CD4-positive, alpha-beta memory T cell (primary cell): ENCODE measurements around the gene EPN3. TPM values are rescaled to one million over a fixed set of nuclear protein-coding genes. Genes with fewer than 3 reads are reported as not detected.

Source experiments
- CTCF ChIA-PET: fragments of 350-600 bp; sonication (Branson Sonifier 250); formaldehyde crosslinking; loops from one replicate; lab custom pipeline; 2021; ENCODE audit warnings: inconsistent platforms; ENCODE audit not compliant: partially characterized antibody; lab: Charles Lee
- POLR2A ChIA-PET: fragments of 350-600 bp; sonication (Branson Sonifier 250); formaldehyde crosslinking; loops from one replicate; lab custom pipeline; 2021; ENCODE audit not compliant: partially characterized antibody; lab: Charles Lee
- DNase-seq, 5 donors: peaks; one replicate each; pipeline versions ENCODE4 v3.0.0 to v3.0.0-alpha.2; 2020 to 2022; ENCODE audit warnings: mixed read lengths in 1 of 5
- H3K27ac ChIP-seq: one replicate; pipeline ENCODE4 v1.7.0; 2013; ENCODE audit warnings: low read depth, low read length
- H3K27me3 ChIP-seq: 2 replicates; pipeline ENCODE4 v1.7.0; 2013; ENCODE audit warnings: mild to moderate bottlenecking, low read length, moderate library complexity; ENCODE audit not compliant: insufficient read depth
- H3K36me3 ChIP-seq: 2 replicates; pipeline ENCODE4 v1.7.0; 2013; ENCODE audit warnings: mild to moderate bottlenecking, low read length, moderate library complexity; ENCODE audit not compliant: insufficient read depth
- H3K4me1 ChIP-seq: 2 replicates; pipeline ENCODE4 v1.7.0; 2013; ENCODE audit warnings: mild to moderate bottlenecking, low read length, moderate library complexity; ENCODE audit not compliant: insufficient read depth
- H3K4me3 ChIP-seq, 2 donors: one replicate each; pipeline ENCODE4 v1.7.0; 2013; ENCODE audit warnings: low read length in 2 of 2, mild to moderate bottlenecking in 1 of 2
- H3K9me3 ChIP-seq, 2 donors: one replicate each; pipeline ENCODE4 v1.7.0; 2013; ENCODE audit warnings: low read length in 2 of 2, control low read depth in 1 of 2; ENCODE audit not compliant: control insufficient read depth in 1 of 2
- H3K27ac Mint-ChIP-seq, 7 donors: one replicate each; pipeline ENCODE4 v1.8.0; 2020 to 2021; ENCODE audit warnings: mixed read lengths in 7 of 7, mild to moderate bottlenecking in 6 of 7, inconsistent platforms in 3 of 7, moderate library complexity in 3 of 7
- H3K27me3 Mint-ChIP-seq, 2 donors: one replicate each; pipeline ENCODE4 v1.8.0; 2020 to 2021; ENCODE audit warnings: mixed read lengths in 2 of 2
- H3K36me3 Mint-ChIP-seq, 2 donors: one replicate each; pipeline ENCODE4 v1.8.0; 2020 to 2021; ENCODE audit warnings: mixed read lengths in 2 of 2, inconsistent platforms in 1 of 2, mild to moderate bottlenecking in 1 of 2
- H3K4me1 Mint-ChIP-seq, 4 donors: one replicate each; pipeline ENCODE4 v1.8.0; 2020 to 2021; ENCODE audit warnings: mixed read lengths in 4 of 4, mild to moderate bottlenecking in 1 of 4
- H3K4me3 Mint-ChIP-seq, 8 donors: one replicate each; pipeline ENCODE4 v1.8.0; 2020 to 2021; ENCODE audit warnings: mixed read lengths in 8 of 8, mild to moderate bottlenecking in 7 of 8, moderate library complexity in 6 of 8, inconsistent platforms in 3 of 8
- H3K9me3 Mint-ChIP-seq, 8 donors: one replicate each; pipeline ENCODE4 v1.8.0; 2020 to 2021; ENCODE audit warnings: mixed read lengths in 8 of 8, mild to moderate bottlenecking in 5 of 8, inconsistent platforms in 3 of 8, moderate library complexity in 1 of 8
- intact Hi-C: fragments of 100-400 bp; cut with micrococcal nuclease; formaldehyde crosslinking; loops from one replicate; pipeline ENCODE4 v1.15.1; 2023
- polyA plus RNA-seq, 2 donors: library from polyadenylated mRNA; unstranded; fragments of 300-500 nt; fragmentation: Illumina TruSeq; gene quantifications; one replicate each; pipeline ENCODE4 v1.2.3, GENCODE V29; 2021
- total RNA-seq, 2 experiments: library from RNA; stranded (reverse); gene quantifications; one replicate each; pipeline ENCODE4 v1.2.3, GENCODE V29; 2021

Gene EPN3
- total and polyA plus RNA-seq, 4 experiments from 2014 or later = not detected

DNA sequence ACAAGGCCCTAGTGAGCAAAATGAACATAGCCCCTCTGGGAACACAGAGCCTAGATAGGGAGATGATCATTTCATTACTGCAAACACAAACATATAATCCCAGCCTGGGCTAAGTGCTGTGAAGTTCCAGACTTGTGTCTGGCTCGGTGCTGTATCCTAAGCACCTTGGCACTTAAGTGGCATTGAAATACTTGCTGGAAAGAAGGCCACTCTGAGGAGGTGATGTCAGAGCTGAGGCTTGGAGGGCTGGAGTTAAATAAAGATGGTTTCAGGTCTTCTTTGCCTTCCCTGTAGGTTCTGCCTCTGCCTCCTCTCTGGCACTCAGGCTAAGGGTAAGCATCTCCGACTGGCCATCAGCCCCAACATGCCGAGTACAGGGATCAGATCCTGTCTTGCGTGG, 25.6 kb downstream of the EPN3 start:
- H3K27ac Mint-ChIP-seq = no peak overlapping the region
- Histone ChIP-seq H3K27me3 (peaks cover 23% of the 10 kb centered on the region), H3K36me3 (no peaks in the 10 kb centered on the region), H3K4me3 (no peak overlapping the region), H3K4me1 (peaks cover 30% of the 10 kb centered on the region), H3K9me3 (no peaks in the 10 kb centered on the region), H3K27ac (no peak overlapping the region)
- H3K27me3 Mint-ChIP-seq = peaks cover 16 to 28% of the 10 kb centered on the region in 2 donors
- no peak for DNase-seq
- H3K4me1 Mint-ChIP-seq = peaks cover 8 to 37% (median 18%) of the 10 kb centered on the region in 4 donors
- intact Hi-C loops = no loop called here
- ChIA-PET CTCF (no interaction called here), POLR2A (no interaction called here)
- peak overlapping the region in 7 of 8 donors; percentile 12 to 86 (median 79) for H3K4me3 Mint-ChIP-seq
- no peaks in the 10 kb centered on the region for H3K9me3 Mint-ChIP-seq
- H3K36me3 Mint-ChIP-seq = no peaks in the 10 kb centered on the region

DNA sequence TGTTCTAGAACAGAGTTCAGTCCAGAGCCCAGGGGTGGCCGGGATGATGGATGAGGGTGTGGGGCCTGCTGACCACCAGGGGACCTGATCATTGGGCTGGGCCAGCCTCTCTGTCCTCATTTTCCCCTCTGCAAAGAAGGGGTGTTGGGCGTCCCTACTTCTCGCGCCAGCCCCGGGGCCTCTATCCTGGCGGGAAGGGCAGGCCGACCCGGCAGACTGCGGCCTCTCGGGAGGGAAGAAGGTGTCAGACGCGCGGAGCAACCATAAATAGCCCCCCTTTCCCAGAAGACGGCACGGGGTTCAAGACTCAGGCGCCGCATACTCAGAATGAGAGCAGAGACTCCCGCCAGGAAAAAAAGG, 26.0 kb downstream of the EPN3 start:
- intact Hi-C loops = no loop called here
- H3K36me3 ChIP-seq = no peaks in the 10 kb centered on the region
- Mint-ChIP-seq H3K4me3 (peak overlapping the region; percentile 33 to 86 (median 68)), H3K4me1 (peaks cover 8 to 37% (median 18%) of the 10 kb centered on the region in 4 donors), H3K27ac (peak overlapping the region in 1 of 7 donors; percentile 72), H3K9me3 (no peaks in the 10 kb centered on the region), H3K36me3 (no peaks in the 10 kb centered on the region), H3K27me3 (peaks cover 19 to 28% of the 10 kb centered on the region in 2 donors)
- peaks cover 23% of the 10 kb centered on the region for H3K27me3 ChIP-seq
- H3K4me1 ChIP-seq = peaks cover 30% of the 10 kb centered on the region
- CTCF ChIA-PET = no interaction called here
- no peaks in the 10 kb centered on the region for H3K9me3 ChIP-seq
- H3K4me3 ChIP-seq = no peak overlapping the region
- POLR2A ChIA-PET = no interaction called here
- no peak for DNase-seq
- H3K27ac ChIP-seq = no peak overlapping the region

DNA sequence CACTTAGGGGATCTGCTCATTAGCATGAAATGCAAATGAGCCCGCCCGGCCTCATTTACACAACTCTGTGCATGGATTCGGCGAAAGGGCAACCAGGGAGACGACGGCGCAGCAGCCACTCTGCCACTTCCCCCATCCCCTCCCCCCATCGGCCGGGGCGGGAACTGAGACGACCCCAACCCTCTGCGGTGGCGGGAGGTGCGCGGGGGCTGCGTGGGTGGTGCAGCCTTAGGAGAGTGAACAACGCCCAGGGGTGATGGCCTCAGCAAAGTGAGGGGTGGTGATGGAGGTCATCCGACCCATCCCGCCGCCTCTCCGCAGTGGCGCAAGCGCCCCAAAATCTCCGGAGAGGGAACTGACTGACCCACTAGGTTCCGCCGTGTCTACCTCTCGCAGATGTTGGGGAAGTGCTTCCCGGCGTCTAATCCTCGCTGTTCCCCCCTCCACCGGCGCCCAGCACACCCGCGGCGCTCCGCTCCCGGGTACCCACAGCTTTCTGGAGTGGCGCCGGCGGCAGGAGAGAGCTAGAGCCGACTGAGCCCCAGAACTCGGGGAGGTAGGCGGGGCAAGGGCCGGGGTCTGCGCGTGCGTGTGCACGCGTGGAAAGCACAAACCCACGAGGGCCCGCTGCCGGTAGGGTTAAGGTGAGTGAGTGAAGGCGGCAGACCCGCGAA, 26.5 kb downstream of the EPN3 start:
- intact Hi-C loops = no loop called here
- H3K4me1 ChIP-seq = peaks cover 30% of the 10 kb centered on the region
- Mint-ChIP-seq H3K36me3 (no peaks in the 10 kb centered on the region), H3K27me3 (peaks cover 22 to 28% of the 10 kb centered on the region in 2 donors), H3K4me3 (peak overlapping the region; percentile 53 to 86 (median 79)), H3K27ac (peak overlapping the region in 1 of 7 donors; percentile 72), H3K9me3 (no peaks in the 10 kb centered on the region), H3K4me1 (peaks cover 8 to 42% (median 19%) of the 10 kb centered on the region in 4 donors)
- CTCF ChIA-PET = no interaction called here
- peak overlapping the region in 1 of 2 donors; percentile 62 for H3K4me3 ChIP-seq
- peak in 1 of 5 donors; percentile 14 for DNase-seq
- no peak overlapping the region for H3K27ac ChIP-seq
- POLR2A ChIA-PET = interaction anchor here (1.4 to 2.6 kb wide), 3 partner anchors 9 to 17 kb away, joined by 5 to 11 read pairs (median 7); partner anchors contain the start of gene SPATA20
- H3K36me3 ChIP-seq = no peaks in the 10 kb centered on the region
- peaks cover 23% of the 10 kb centered on the region for H3K27me3 ChIP-seq
- no peaks in the 10 kb centered on the region for H3K9me3 ChIP-seq

DNA sequence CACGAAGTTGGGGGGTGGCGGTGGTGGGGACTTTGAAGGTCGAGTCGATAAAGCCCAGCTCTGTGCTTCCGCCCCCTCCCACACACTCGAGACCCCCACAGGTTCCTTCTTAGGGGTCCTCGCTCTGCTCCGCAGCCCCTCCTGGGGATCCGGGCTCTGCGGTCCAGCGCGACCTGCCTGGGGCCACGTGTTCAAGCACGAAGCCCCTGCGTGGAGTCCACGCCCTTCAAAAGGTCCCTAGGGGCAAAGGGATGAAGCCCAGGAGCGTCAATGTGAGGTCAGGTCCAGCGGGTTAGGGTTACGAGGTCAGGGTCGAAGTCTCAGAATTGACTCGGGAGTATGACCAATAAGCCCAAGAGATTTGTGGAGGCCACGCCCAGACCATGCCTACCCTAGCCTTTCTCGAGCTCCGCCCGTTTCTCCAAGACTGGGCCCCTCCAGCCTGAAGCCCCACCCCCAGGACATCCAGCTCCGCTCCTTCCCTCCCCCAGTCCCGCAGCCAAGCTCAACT, 27.2 kb downstream of the EPN3 start:
- no peaks in the 10 kb centered on the region for H3K9me3 ChIP-seq
- DNase-seq = peak in 1 of 5 donors; percentile 48
- peaks cover 30% of the 10 kb centered on the region for H3K4me1 ChIP-seq
- intact Hi-C loops = loop anchor here (2.0 kb wide), 1 partner anchor 13 kb away; the partner anchor contains the start of gene SPATA20
- H3K27ac Mint-ChIP-seq = peak overlapping the region in 2 of 7 donors; percentile 22 to 72
- H3K4me1 Mint-ChIP-seq = peaks cover 8 to 42% (median 20%) of the 10 kb centered on the region in 4 donors
- peak overlapping the region; percentile 29 to 62 for H3K4me3 ChIP-seq
- H3K36me3 Mint-ChIP-seq = no peaks in the 10 kb centered on the region
- H3K36me3 ChIP-seq = no peaks in the 10 kb centered on the region
- peak overlapping the region; percentile 74 to 87 (median 80) for H3K4me3 Mint-ChIP-seq
- H3K27me3 Mint-ChIP-seq = peaks cover 22 to 31% of the 10 kb centered on the region in 2 donors
- POLR2A ChIA-PET = interaction anchor here (1.4 to 2.6 kb wide), 4 partner anchors 9 to 307 kb away, joined by 5 to 11 read pairs (median 6); partner anchors contain the start of genes SPATA20 and TOB1
- H3K9me3 Mint-ChIP-seq = no peaks in the 10 kb centered on the region
- CTCF ChIA-PET = no interaction called here
- no peak overlapping the region for H3K27ac ChIP-seq
- H3K27me3 ChIP-seq = peaks cover 23% of the 10 kb centered on the region

DNA sequence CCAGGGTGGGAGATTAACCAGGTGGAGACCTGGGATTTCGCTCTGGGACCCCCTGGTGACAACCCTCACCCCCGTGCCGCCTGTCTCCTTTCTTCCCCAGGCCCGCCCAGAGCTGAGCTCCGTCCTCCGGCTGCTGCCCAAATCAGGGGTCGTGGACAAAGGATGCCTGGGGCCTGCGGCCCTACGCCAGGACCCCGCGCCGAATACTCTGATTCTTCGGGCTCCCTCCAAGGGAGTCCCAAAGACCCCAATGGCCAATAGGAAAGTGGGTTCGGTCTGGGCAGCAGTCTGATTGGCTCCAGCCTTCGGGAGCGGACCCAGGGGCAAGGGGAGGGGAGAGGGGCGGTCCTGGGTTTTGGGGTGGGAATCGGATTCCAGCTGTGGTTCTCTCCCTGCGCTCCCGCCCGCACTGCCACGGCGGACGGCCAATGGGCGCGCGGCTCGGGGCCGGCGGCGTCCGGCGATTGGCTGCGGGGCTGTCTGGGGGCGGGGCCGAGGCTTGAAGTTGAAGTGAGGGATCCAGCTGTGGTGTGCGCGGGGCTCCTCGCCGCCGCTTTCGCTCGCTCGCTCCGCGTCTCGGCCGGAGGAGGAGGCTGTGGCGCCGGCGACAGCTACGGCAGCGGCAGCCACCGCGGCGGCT, 27.8 kb downstream of the EPN3 start, which contains the start of gene CACNA1G:
Gene CACNA1G (plus strand): TSS at position 531 of the 640 bp plus-strand sequence. CDS start 745 bp downstream, outside the sequence.
- peak; percentile 80 to 87 (median 84) for DNase-seq
- Mint-ChIP-seq H3K27me3 (peaks cover 25 to 35% of the 10 kb centered on the region in 2 donors), H3K4me1 (peaks cover 10 to 42% (median 22%) of the 10 kb centered on the region in 4 donors), H3K27ac (peak within 1 kb of the TSS in 2 of 7 donors; percentile 22 to 72), H3K9me3 (no peaks in the 10 kb centered on the region), H3K36me3 (no peaks in the 10 kb centered on the region), H3K4me3 (peak within 1 kb of the TSS; percentile 74 to 87 (median 80))
- POLR2A ChIA-PET = interaction anchor here (0.7 to 2.6 kb wide), 7 partner anchors 10 to 306 kb away, joined by 3 to 11 read pairs (median 5); partner anchors contain the start of genes EME1, LUC7L3, MRPL27 and SPATA20
- Histone ChIP-seq H3K27ac (no peak within 1 kb of the TSS), H3K27me3 (peaks cover 23% of the 10 kb centered on the region), H3K4me1 (peaks cover 34% of the 10 kb centered on the region), H3K36me3 (no peaks in the 10 kb centered on the region), H3K9me3 (no peaks in the 10 kb centered on the region), H3K4me3 (peak within 1 kb of the TSS; percentile 29 to 62)
- intact Hi-C loops = loop anchor here (2.0 kb wide), 1 partner anchor 14 kb away; the partner anchor contains the start of gene SPATA20
- CTCF ChIA-PET = no interaction called here

DNA sequence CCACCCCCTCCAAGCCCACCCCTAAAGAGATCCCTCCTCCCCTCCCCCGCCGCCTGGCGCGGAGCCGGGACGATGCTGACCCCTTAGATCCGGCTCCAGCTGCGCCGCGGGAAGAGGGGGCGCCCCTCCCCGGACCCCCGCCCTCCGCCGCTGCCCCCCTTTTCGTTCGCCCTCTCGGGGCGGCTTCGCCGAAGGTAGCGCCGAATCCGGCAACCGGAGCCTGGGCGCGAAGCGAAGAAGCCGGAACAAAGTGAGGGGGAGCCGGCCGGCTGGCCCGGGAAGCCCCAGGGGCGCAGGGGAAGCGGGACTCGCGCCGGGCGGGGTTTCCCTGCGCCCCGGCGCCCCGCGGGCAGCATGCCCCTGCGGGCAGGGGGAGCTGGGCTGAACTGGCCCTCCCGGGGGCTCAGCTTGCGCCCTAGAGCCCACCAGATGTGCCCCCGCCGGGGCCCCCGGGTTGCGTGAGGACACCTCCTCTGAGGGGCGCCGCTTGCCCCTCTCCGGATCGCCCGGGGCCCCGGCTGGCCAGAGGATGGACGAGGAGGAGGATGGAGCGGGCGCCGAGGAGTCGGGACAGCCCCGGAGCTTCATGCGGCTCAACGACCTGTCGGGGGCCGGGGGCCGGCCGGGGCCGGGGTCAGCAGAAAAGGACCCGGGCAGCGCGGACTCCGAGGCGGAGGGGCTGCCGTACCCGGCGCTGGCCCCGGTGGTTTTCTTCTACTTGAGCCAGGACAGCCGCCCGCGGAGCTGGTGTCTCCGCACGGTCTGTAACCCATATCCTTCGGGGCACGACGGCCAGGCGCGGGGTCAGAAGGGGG, 28.6 kb downstream of the EPN3 start:
- Histone ChIP-seq H3K4me1 (peaks cover 43% of the 10 kb centered on the region), H3K27me3 (peaks cover 27% of the 10 kb centered on the region), H3K9me3 (no peaks in the 10 kb centered on the region), H3K27ac (no peak overlapping the region), H3K4me3 (peak overlapping the region in 1 of 2 donors; percentile 62), H3K36me3 (no peaks in the 10 kb centered on the region)
- Mint-ChIP-seq H3K4me1 (peaks cover 12 to 50% (median 27%) of the 10 kb centered on the region in 4 donors), H3K9me3 (no peaks in the 10 kb centered on the region), H3K4me3 (peak overlapping the region in 4 of 8 donors; percentile 6 to 81 (median 29)), H3K36me3 (no peaks in the 10 kb centered on the region), H3K27ac (no peak overlapping the region), H3K27me3 (peaks cover 30 to 43% of the 10 kb centered on the region in 2 donors)
- intact Hi-C loops = loop anchor here (2.0 kb wide), 1 partner anchor 14 kb away; the partner anchor contains the start of gene SPATA20
- POLR2A ChIA-PET = interaction anchor here (0.7 to 2.6 kb wide), 6 partner anchors 11 to 305 kb away, joined by 3 to 11 read pairs (median 4); partner anchors contain the start of genes EME1, LRRC59, LUC7L3 and MRPL27
- peak in 2 of 5 donors; percentile 15 to 19 for DNase-seq
- CTCF ChIA-PET = interaction anchor here (1.0 kb wide), 1 partner anchor 20 kb away, joined by 3 read pairs; no protein-coding TSS in a partner anchor
